ENCODE results near the gene OR10G8.

Gene OR10G8

GRCh38 chr11:124079631-124080326 is 53.2 kb downstream of the OR10G8 start:
- no peak for DNase-seq

Measured in activated CD4-positive, CD25-positive, alpha-beta regulatory T cell (primary cell).